ENCODE measurements around the gene THBS2. TPM values are rescaled to one million over a fixed set of nuclear protein-coding genes. Genes with fewer than 3 reads are reported as not detected.

Gene THBS2
- total and polyA plus RNA-seq, 10 of the 15 experiments (the other 5 are each of a cell fraction or from before 2014, with no cell fraction given), result 0.07 to 0.10 TPM; not detected in 8

DNA sequence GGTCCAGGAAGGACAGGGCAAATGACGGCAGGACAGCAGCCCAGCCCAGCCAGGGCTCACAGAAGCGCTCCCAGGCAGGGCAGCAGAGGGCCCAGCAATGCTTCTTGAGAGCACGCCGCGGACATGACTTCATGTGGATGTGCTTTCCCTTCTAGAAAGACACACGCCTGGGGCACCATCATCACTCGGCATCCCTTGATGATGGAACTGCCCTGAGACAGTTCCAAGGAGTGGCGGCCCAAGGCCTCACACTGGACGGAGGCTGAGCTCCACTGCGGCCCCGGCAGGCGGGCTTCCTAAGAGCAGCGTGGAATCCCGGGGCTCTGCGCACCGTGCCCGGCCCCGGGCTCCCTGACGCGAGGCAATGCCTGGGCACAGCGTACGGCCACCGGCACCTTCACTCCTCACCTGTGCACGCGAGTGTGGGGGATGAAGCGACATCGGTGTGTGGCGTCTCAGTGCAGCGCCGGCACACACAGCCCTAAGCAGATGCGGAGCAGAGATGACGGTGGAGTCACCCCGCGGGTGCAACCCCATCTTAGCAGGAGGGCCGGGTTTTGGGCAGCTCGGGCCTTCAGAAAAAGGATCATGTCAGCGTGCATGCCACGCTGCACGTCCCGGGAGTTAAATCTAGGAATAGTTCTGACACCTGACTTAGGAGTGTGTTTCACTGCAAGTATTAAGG, 86.6 kb downstream of the THBS2 start:
- in situ Hi-C loops (cut with MboI) (no loop called here), intact Hi-C loops (cut with micrococcal nuclease; ENCODE audit: unreplicated experiment) (no loop called here)
- TF ChIP-seq STAT1 (conservative IDR thresholded peaks at IDR 0.05), result no peak
- TF ChIP-seq, protein P1, sequence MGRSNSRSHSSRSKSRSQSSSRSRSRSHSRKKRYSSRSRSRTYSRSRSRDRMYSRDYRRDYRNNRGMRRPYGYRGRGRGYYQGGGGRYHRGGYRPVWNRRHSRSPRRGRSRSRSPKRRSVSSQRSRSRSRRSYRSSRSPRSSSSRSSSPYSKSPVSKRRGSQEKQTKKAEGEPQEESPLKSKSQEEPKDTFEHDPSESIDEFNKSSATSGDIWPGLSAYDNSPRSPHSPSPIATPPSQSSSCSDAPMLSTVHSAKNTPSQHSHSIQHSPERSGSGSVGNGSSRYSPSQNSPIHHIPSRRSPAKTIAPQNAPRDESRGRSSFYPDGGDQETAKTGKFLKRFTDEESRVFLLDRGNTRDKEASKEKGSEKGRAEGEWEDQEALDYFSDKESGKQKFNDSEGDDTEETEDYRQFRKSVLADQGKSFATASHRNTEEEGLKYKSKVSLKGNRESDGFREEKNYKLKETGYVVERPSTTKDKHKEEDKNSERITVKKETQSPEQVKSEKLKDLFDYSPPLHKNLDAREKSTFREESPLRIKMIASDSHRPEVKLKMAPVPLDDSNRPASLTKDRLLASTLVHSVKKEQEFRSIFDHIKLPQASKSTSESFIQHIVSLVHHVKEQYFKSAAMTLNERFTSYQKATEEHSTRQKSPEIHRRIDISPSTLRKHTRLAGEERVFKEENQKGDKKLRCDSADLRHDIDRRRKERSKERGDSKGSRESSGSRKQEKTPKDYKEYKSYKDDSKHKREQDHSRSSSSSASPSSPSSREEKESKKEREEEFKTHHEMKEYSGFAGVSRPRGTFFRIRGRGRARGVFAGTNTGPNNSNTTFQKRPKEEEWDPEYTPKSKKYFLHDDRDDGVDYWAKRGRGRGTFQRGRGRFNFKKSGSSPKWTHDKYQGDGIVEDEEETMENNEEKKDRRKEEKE (IDR thresholded peaks at IDR 0.05), result no peak
- TF ChIP-seq, protein P2, sequence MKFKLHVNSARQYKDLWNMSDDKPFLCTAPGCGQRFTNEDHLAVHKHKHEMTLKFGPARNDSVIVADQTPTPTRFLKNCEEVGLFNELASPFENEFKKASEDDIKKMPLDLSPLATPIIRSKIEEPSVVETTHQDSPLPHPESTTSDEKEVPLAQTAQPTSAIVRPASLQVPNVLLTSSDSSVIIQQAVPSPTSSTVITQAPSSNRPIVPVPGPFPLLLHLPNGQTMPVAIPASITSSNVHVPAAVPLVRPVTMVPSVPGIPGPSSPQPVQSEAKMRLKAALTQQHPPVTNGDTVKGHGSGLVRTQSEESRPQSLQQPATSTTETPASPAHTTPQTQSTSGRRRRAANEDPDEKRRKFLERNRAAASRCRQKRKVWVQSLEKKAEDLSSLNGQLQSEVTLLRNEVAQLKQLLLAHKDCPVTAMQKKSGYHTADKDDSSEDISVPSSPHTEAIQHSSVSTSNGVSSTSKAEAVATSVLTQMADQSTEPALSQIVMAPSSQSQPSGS (IDR thresholded peaks at IDR 0.05; ENCODE audit: low read length), result no peak
- TF ChIP-seq EGR1 (IDR thresholded peaks at IDR 0.05; ENCODE audit: borderline replicate concordance in 1 of 2, low read depth in 2 of 2, low read length in 2 of 2), result no peak
- no peak for TF ChIP-seq TARDBP (IDR thresholded peaks at IDR 0.05; ENCODE audit: borderline replicate concordance)
- 65% methylated on average over 39 of the region's 40 CpGs for WGBS (ENCODE audit: insufficient coverage, insufficient replicate concordance, low lambda C conversion rate, missing lambda C conversion rate)
- Histone ChIP-seq H4K20me1 (ENCODE audit: control insufficient read depth, insufficient read depth) (no peaks in the 10 kb centered on the region), H3K36me3 (ENCODE audit: control insufficient read depth in 2 of 2, insufficient read depth in 2 of 2, low read length in 1 of 2) (no peaks in the 10 kb centered on the region), H3K4me1 (ENCODE audit: control insufficient read depth, insufficient read depth, low read length) (no peaks in the 10 kb centered on the region), H3K9ac (ENCODE audit: control insufficient read depth, insufficient read depth, low read length) (no peak overlapping the region), H3K27me3 (replicated peaks in 1 of 2; ENCODE audit: control insufficient read depth in 2 of 2, insufficient read depth in 2 of 2, low read length in 1 of 2) (no peaks in the 10 kb centered on the region), H3K27ac (ENCODE audit: control insufficient read depth, insufficient read depth) (no peak overlapping the region), H3K4me2 (ENCODE audit: control insufficient read depth, insufficient read depth) (no peak overlapping the region), H2AFZ (ENCODE audit: control insufficient read depth, low read depth, low read length) (no peak overlapping the region), H3K79me2 (ENCODE audit: control insufficient read depth, insufficient read depth, low read length) (no peaks in the 10 kb centered on the region), H3K4me3 (no peak overlapping the region), H3K9me3 (replicated peaks; ENCODE audit: control insufficient read depth, insufficient read depth, low read length) (no peaks in the 10 kb centered on the region; the same call in 2 of the 3 replicates)
- FAIRE-seq (no peak), ATAC-seq (no peak), DNase-seq (ENCODE audit: low read depth, low spot score) (no peak)
- ChIA-PET POLR2A (no interaction called here), CTCF (no interaction called here), SMC1A (ENCODE audit: uncharacterized antibody, unreplicated experiment) (no interaction called here), RAD21 (ENCODE audit: unreplicated experiment) (no interaction called here)
- no TSS peak for BruUV-seq (replicated peaks)

Measured in GM12878 (cell line).